GM19397 (cell line): ENCODE results near the gene LIN7B.
"Not testable (repeated sequence)": the region's sequence is repeated elsewhere in the genome, so short reads cannot be mapped to it uniquely, and the experiment has no call there.

Experiments
- ATAC-seq: cut with Tn5 transposase; IDR thresholded peaks from one replicate; pipeline ENCODE4 v1.9.1; 2021; ENCODE audit warnings: mild to moderate bottlenecking, moderate library complexity; ENCODE audit not compliant: unreplicated experiment

LIN7B gene

DNA sequence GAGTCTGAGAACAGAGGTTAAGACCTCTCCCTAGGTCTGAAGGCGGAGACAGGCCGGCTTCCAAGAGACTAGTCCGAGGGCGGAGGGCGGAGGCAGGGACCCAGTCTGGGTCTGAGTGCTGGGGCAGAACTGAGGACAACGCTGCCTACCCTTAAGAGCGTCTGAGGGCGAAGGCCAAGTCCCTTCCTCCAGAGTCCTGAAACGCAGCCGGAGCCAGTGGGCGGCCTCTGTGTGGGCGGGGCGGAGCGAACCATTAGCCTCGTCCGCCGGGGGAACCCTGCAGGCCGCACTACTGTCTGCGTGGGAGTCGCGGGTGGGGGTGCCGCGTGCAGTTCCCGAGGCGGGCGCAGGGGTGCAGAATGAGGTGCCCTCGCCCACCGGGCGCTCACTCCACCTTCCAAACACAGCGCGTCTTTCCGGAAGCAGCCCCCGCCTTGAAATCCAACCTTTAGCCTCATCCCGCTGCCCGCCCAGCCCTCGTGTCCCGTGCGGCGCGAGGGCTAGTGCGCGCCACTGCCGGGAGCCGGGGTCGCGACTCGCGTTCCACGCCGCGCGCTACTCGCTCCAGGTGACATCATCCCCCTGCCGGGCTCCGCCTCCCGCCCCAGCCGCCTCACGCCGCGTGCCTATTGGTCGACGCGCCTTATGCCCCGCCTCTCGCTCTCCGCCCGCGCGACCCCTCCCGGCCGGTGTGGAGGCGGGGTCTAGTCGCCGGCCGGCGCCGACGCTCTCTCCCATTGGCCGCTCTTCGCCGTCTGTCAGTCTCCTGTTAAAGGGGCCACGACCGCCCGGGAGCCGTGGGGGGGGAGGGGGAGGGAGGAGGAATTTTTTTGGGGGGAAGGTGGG, 4.6 kb downstream of the LIN7B start, which contains the start of gene C19orf73:
Gene C19orf73, minus strand, starts transcription at position 579 of the 846 bp plus-strand sequence. Its CDS starts 121 bp downstream, at position 458.
- peak; percentile 85 for ATAC-seq

DNA sequence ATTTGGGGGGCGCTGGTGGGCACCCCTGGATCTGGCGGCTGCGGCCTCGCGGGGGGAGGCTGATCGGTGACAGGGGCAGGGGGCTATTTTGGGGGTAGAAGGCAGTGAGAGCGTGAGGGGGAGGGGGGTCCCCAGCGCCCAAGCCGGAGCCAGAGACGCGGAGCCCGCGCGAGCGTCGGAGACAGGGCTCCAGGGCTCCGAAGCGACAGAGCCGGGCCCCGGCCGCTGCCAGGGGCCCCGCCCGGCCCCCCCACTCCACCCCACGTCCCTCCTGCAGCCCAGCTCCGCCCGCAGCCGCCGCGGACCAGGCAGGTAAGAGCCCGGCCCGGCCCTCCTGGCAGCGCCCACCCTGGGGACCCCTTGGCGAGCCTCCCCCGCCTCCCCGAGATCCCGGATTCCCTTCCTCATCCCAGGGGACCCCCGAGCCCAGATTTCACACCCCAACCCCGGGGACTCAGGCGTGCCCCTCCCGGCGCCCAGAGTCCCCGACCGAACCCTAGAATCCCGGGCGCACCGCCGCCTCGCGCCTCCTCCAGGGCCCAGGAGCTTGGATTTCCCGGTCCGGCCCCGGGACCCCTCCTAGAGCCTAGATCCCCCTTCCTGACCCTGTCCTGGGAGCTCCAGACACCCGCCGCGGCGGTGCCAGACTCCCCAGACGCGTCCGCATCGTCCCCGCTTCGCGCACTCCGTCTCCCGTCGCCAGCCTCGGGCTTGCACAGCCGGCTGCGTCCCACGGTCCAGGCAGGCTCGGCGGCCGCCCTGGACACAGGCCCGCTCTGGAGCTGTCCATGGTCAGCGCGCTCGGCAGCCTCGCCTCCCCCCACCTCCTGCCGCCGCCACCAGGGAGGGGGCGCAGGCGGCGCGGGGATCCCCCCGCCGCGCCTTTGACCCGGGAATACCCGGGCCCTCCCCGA, 5.5 kb downstream of the LIN7B start, which contains the start of gene PPFIA3:
Gene PPFIA3, plus strand, starts transcription at position 134 of the 914 bp plus-strand sequence. CDS start 8,330 bp downstream, outside the sequence.
- ATAC-seq, result no peak

DNA sequence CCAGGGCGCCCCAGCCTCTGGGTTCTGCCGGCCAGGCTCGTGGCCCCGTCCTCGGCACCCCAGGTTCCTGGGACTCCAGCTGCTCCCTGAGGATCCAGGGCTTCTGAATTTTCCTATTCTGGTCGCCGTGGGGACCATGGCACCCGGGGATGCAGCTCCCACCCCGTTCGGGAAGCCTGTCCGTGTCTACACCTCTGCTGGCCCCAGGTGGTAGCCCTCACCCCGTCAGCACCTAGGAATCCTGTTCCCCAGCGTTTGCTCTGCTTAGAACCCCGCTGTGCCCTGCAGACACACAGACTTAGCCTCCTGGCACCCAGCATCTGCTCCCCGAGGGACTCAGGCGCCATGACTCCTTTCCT, 6.1 kb downstream of the LIN7B start:
- no peak for ATAC-seq

GRCh38 chr19:49120868-49121267, 6.7 kb downstream of the LIN7B start:
- no peak for ATAC-seq

GRCh38 chr19:49121841-49122240, 7.7 kb downstream of the LIN7B start:
- not testable (repeated sequence) for ATAC-seq

DNA sequence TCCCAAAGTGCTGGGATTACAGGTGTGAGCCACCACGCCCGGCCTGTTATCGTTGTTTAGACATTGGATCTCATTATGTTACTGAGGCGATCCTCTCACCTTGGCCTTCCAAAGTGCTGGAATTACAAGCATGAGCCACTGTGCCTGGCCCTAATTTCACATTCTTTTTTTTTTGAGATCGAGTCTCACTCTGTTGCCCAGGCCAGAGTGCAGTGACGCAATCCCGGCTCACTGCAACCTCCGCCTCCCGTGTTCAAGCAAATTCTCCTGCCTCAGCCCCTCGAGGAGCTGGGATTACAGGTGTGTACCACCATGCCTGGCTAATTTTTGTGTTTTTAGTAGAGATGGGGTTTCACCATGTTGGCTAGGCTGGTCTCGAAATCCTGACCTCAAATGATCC, 9.1 kb downstream of the LIN7B start:
- ATAC-seq, result not testable (repeated sequence)

- ATAC-seq, result no peak
These were observed 11.0 kb downstream of the LIN7B start for GRCh38 chr19:49125025-49125731.

DNA sequence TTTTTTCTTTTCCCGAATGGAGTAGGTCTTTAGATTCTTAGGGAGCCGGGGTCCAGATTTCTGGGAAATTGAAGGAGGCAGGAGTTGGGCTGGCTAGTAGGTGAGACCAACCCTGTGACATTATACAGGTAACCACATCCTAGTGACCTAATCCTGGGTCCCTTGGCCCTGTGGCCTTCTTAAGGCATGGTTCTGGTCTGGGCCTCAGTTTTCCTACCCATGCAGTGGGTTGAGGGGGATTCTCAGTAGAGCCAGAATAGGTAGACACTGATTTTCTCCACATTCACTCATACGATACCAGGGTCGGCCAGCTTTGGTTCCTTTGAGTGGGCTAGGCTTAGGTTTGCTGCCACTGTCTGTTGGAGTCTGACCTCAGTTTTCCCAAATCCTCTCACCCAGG, 12.4 kb downstream of the LIN7B start:
- no peak for ATAC-seq

DNA sequence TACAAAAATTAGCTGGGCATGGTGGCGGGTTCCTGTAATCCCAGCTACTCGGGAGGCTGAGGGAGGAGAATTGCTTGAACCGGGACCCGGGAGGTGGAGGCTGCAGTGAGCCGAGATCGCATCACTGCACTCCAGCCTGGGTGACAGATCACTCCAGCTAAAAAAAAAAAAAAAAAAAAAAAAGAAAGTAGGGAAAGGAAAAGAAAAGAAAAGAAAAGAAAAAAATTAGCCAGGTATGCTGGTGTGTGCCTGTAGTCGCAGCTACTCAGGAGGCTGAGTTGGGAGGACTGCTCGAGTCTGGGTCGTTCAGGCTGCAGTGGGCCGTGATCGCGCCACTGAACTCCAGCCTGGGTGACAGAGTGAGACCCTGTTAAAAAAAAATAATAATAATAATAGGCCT, 13.1 kb downstream of the LIN7B start:
- ATAC-seq, result not testable (repeated sequence)

DNA sequence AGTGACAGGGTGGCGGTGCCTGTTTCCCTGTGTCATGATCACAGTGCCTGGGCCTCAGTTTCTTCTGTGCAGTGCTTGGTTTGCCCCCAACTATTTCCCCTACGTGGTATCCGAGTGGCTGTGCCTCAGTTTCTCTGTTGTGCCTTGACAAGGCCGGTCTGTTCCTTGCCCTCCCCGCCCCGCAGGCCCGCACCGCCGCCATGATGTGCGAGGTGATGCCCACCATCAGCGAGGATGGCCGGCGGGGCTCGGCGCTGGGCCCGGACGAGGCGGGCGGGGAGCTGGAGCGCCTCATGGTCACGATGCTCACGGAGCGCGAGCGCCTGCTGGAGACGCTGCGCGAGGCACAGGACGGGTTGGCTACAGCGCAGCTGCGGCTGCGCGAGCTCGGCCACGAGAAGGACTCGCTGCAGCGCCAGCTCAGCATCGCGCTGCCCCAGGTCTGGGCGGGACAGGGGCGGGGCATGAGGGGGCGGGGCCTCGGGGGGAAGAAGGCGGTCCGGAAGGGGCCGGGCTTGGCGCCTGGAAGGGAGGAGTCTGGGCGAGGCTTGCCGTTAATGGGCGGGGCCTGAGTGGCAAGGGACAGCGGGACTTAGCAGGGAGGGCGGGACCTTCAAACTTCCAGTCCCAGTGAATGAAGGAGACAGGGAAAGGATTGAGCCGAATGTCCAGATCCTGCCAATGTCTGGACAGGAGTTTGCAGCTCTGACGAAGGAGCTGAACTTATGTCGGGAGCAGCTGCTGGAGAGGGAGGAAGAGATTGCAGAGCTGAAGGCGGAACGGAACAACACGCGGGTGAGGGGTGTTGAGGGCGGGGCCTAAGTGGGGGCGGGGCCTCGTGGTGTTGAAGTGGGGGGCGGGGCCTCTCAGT, 13.7 kb downstream of the LIN7B start:
- ATAC-seq, result peak; percentile 89

- ATAC-seq, result no peak
These were observed 14.5 kb downstream of the LIN7B start for GRCh38 chr19:49128545-49129237.

DNA sequence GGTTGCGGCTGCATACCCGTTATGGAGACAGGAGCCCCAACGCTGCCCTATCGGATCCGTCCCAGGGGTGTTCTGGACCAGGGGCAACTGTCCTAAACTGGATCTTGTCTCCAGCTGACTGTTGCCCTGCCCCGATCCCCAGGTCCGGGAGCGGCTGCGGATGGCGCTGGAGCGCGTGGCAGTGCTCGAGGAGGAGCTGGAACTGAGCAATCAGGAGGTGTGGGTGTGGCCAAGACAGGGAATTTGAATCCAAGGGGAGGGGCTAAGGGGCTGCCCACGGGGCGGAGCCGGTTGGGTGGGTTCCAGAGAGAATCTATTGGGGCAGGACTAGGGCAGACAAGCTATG, 15.0 kb downstream of the LIN7B start:
- no peak for ATAC-seq

- ATAC-seq, result no peak
These were observed 16.2 kb downstream of the LIN7B start for GRCh38 chr19:49130325-49130724.

GRCh38 chr19:49132974-49133609, 18.9 kb downstream of the LIN7B start:
- no peak for ATAC-seq

GRCh38 chr19:49133621-49134454, 19.7 kb downstream of the LIN7B start:
- ATAC-seq, result no peak

DNA sequence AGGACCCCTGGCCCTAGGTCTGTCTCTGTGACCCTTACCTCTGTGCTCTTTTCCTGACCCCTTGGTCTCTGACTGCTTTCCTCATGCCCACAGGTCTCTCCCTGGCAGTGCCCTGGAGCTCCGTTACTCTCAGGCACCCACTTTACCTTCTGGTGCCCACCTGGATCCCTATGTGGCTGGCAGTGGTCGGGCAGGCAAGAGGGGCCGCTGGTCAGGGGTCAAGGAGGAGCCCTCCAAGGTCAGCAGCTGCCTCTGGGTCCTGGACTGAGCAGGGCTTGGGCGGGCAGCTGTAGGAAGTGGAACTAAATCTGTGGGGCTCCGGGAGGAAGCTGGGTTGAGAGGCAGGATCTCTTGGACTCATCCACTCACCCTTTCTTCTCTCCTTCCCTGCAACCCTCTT, 21.5 kb downstream of the LIN7B start:
- ATAC-seq, result no peak

DNA sequence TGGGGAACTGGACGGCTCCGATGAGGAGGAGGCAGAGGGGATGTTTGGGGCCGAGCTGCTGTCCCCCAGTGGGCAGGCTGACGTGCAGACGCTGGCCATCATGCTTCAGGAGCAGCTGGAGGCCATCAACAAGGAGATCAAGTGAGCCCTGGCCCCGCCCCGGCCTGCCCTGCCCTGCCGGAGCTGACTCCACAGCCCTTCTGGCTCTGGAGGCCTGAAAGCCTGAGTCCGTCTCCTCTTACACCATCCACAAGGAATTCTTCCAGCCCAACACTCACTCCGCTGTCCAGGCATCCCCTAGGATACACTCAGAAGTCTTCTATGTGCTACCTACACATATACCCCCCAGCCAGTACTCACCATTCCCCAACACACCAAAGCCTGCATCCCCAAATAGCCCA, 22.6 kb downstream of the LIN7B start:
- no peak for ATAC-seq

DNA sequence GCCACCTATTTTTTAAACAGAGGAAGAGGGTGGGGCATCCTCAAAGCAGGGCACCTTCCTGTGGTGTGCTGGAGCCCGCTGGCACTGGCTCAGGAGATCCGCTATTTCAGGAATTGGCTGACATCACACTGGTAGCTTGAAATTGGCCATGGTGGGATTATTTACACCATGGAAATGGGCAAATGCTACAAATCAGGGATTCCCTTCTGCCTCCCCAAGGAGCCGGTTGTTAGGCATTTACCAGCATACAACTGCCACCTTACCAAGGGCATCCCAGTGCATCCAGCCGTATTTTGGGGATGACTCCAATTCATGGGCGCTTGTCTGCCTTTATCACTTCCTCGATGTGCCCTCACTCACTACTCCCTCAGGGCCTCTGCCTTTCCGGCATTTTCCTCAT, 26.8 kb downstream of the LIN7B start:
- ATAC-seq, result no peak
